DMS 273 treated with DMSO at 0.1 percent for 48 hours (cell line): ENCODE data around the gene SENP1.

Source experiments
- DNase-seq: peaks from one replicate; lab custom pipeline; 2025; lab: John Stamatoyannopoulos, UW

Gene SENP1

GRCh38 chr12:48017921-48018617 lies 87.8 kb downstream of the SENP1 start:
- no peak for DNase-seq

GRCh38 chr12:48017496-48017895 lies 88.4 kb downstream of the SENP1 start:
- DNase-seq, result no peak

- DNase-seq, result no peak
Measured at GRCh38 chr12:48016373-48017020, 89.4 kb downstream of the SENP1 start.

- no peak for DNase-seq
Measured at GRCh38 chr12:48015954-48016353, 89.9 kb downstream of the SENP1 start.

- no peak for DNase-seq
Measured at GRCh38 chr12:48015129-48015528, 90.8 kb downstream of the SENP1 start.

GRCh38 chr12:48013287-48013686 lies 92.6 kb downstream of the SENP1 start:
- no peak for DNase-seq

GRCh38 chr12:48012070-48012469 lies 93.8 kb downstream of the SENP1 start:
- DNase-seq, result no peak

GRCh38 chr12:48010366-48010970 lies 95.4 kb downstream of the SENP1 start:
- no peak for DNase-seq

- no peak for DNase-seq
Measured at GRCh38 chr12:48009471-48009870, 96.4 kb downstream of the SENP1 start.

GRCh38 chr12:48008950-48009349 lies 96.9 kb downstream of the SENP1 start:
- no peak for DNase-seq

GRCh38 chr12:48008349-48008748 lies 97.5 kb downstream of the SENP1 start:
- no peak for DNase-seq

GRCh38 chr12:48007206-48007605 lies 98.7 kb downstream of the SENP1 start:
- no peak for DNase-seq

- no peak for DNase-seq
Measured at GRCh38 chr12:48005750-48006021, 100.2 kb downstream of the SENP1 start.

GRCh38 chr12:48005001-48005749 lies 100.7 kb downstream of the SENP1 start:
- DNase-seq, result no peak

- no peak for DNase-seq
Measured at GRCh38 chr12:48004053-48004941, 101.6 kb downstream of the SENP1 start, which contains the start of gene COL2A1. Gene COL2A1 (minus strand): TSS chr12:48004476. CDS start chr12:48004321, 155 bp downstream.

- no peak for DNase-seq
Measured at GRCh38 chr12:48003226-48004052, 102.4 kb downstream of the SENP1 start.

- no peak for DNase-seq
Measured at GRCh38 chr12:48002773-48003218, 103.1 kb downstream of the SENP1 start.

- no peak for DNase-seq
Measured at GRCh38 chr12:48002414-48002730, 103.5 kb downstream of the SENP1 start.

GRCh38 chr12:48001505-48002413 lies 104.1 kb downstream of the SENP1 start:
- DNase-seq, result no peak
